GM23338 (cell line): ENCODE results near the gene RGS7. TPM values are rescaled to one million over a fixed set of nuclear protein-coding genes. Genes with fewer than 3 reads are reported as not detected.

Source experiments
- ATAC-seq: fragments of 200-7000 bp; cut with Tn5 transposase; 3 replicates; pipeline ENCODE4 v1.9.1; 2020
- DNase-seq: peaks from one replicate; pipeline ENCODE4 v3.0.0-alpha.2; 2015; ENCODE audit warnings: low spot score
- H2AFZ ChIP-seq: fragments of 200-600 bp; sonication (generic); 2 replicates; pipeline ENCODE4 v1.8.0; 2016; ENCODE audit warnings: antibody characterized with exemption, mild to moderate bottlenecking, moderate library complexity
- H3F3A ChIP-seq: fragments of 200-600 bp; sonication (generic); replicated peaks from 2 replicates; pipeline ENCODE4 v1.8.0; 2017; ENCODE audit warnings: antibody characterized with exemption, mixed run types, low read depth
- H3K27ac ChIP-seq: fragments of 200-600 bp; sonication (generic); 2 replicates; pipeline ENCODE4 v1.6.1; 2016; ENCODE audit warnings: low read depth
- H3K27me3 ChIP-seq: fragments of 200-600 bp; sonication (generic); 2 replicates; pipeline ENCODE4 v1.8.0; 2016; ENCODE audit warnings: mild to moderate bottlenecking, mixed run types, moderate library complexity; ENCODE audit not compliant: insufficient read depth
- H3K36me3 ChIP-seq: fragments of 200-600 bp; sonication (generic); 2 replicates; pipeline ENCODE4 v1.8.0; 2016; ENCODE audit warnings: mild to moderate bottlenecking; ENCODE audit not compliant: insufficient read depth
- H3K4me1 ChIP-seq: fragments of 200-600 bp; sonication (generic); 2 replicates; pipeline ENCODE4 v1.8.0; 2016; ENCODE audit warnings: mild to moderate bottlenecking, moderate library complexity; ENCODE audit not compliant: insufficient read depth
- H3K4me2 ChIP-seq: fragments of 200-600 bp; sonication (generic); 2 replicates; pipeline ENCODE4 v1.7.1; 2017; ENCODE audit warnings: mixed run types
- H3K4me3 ChIP-seq: fragments of 200-600 bp; sonication (generic); 2 replicates; pipeline ENCODE4 v1.6.1; 2016; ENCODE audit warnings: mixed run types
- H3K79me2 ChIP-seq: fragments of 200-600 bp; sonication (generic); replicated peaks from 2 replicates; pipeline ENCODE4 v1.8.0; 2017; ENCODE audit warnings: mild to moderate bottlenecking; ENCODE audit not compliant: insufficient read depth
- H3K9me2 ChIP-seq: fragments of 200-600 bp; sonication (generic); 2 replicates; pipeline ENCODE4 v1.8.0; 2017; ENCODE audit not compliant: insufficient read depth
- H4K20me1 ChIP-seq: fragments of 200-600 bp; sonication (generic); replicated peaks from 2 replicates; pipeline ENCODE4 v1.8.0; 2017; ENCODE audit warnings: mild to moderate bottlenecking; ENCODE audit not compliant: insufficient read depth
- H3K27ac Mint-ChIP-seq: 2 replicates; pipeline ENCODE4 v1.8.0; 2020; ENCODE audit warnings: inconsistent platforms, mild to moderate bottlenecking, moderate library complexity, mixed read lengths
- H3K27me3 Mint-ChIP-seq: 3 replicates; pipeline ENCODE4 v1.8.0; 2022; ENCODE audit warnings: low read depth, mild to moderate bottlenecking, moderate library complexity, mixed read lengths, inconsistent platforms; ENCODE audit not compliant: insufficient read depth, poor library complexity
- H3K36me3 Mint-ChIP-seq: 3 replicates; pipeline ENCODE4 v1.8.0; 2021; ENCODE audit warnings: low read depth, mild to moderate bottlenecking, inconsistent platforms, moderate library complexity, mixed read lengths
- H3K4me1 Mint-ChIP-seq: 3 replicates; pipeline ENCODE4 v1.8.0; 2020; ENCODE audit warnings: mild to moderate bottlenecking, inconsistent platforms, mixed read lengths
- H3K4me3 Mint-ChIP-seq: 3 replicates; pipeline ENCODE4 v1.8.0; 2021; ENCODE audit warnings: moderate library complexity, mild to moderate bottlenecking, inconsistent platforms, mixed read lengths
- H3K9me3 Mint-ChIP-seq: 3 replicates; pipeline ENCODE4 v1.8.0; 2020; ENCODE audit warnings: moderate library complexity, mild to moderate bottlenecking, inconsistent platforms, mixed read lengths
- CREB1 ChIP-seq: fragments of 250-450 bp; sonication (Bioruptor Pico); IDR thresholded peaks from 2 replicates; pipeline ENCODE4 v1.5.0; 2020; ENCODE audit warnings: low read depth, mild to moderate bottlenecking, moderate library complexity
- JUNB ChIP-seq: IDR thresholded peaks from one replicate; pipeline ENCODE4 v1.6.1; 2016; ENCODE audit warnings: antibody characterized with exemption; ENCODE audit not compliant: unreplicated experiment
- POLR2AphosphoS5 ChIP-seq: IDR thresholded peaks from 2 replicates; pipeline ENCODE4 v1.6.1; 2016; ENCODE audit warnings: antibody characterized with exemption, low read depth
- REST ChIP-seq: IDR thresholded peaks from one replicate; pipeline ENCODE4 v1.6.1; 2018; ENCODE audit warnings: antibody characterized with exemption; ENCODE audit not compliant: unreplicated experiment
- ZNF462 ChIP-seq: fragments of 250-450 bp; sonication (Bioruptor Pico); IDR thresholded peaks from 2 replicates; pipeline ENCODE4 v1.5.0; 2020; ENCODE audit warnings: mild to moderate bottlenecking, moderate library complexity
- polyA plus RNA-seq: library from polyadenylated mRNA; unstranded; fragments of >200 nt; fragmentation: Nextera tagmentation; extraction: Ambion mirVana; gene quantifications from 2 replicates; pipeline ENCODE4 v1.2.1, GENCODE V29; 2016
- total RNA-seq: library from RNA; depleted of rRNA; stranded (reverse); fragments of >200 nt; shearing (Covaris generic); gene quantifications from 2 replicates; pipeline ENCODE4 v1.2.3, GENCODE V29; 2014

RGS7 gene
- total and polyA plus RNA-seq, 2 experiments from 2014 or later, result 2.0 to 2.2 TPM

GRCh38 chr1:240800291-240800690 lies 556.7 kb downstream of the RGS7 start (continued):
- TF ChIP-seq REST, result no peak

GRCh38 chr1:240797050-240797449 lies 560.0 kb downstream of the RGS7 start:
- H3K4me2 ChIP-seq, result no peak overlapping the region
- no peak overlapping the region for H2AFZ ChIP-seq
- DNase-seq, result no peak
- Mint-ChIP-seq H3K27me3 (no peaks in the 10 kb centered on the region), H3K36me3 (no peaks in the 10 kb centered on the region), H3K27ac (no peak overlapping the region), H3K9me3 (no peaks in the 10 kb centered on the region), H3K4me1 (no peaks in the 10 kb centered on the region), H3K4me3 (no peak overlapping the region)
- H3K36me3 ChIP-seq, result no peaks in the 10 kb centered on the region
- H3K79me2 ChIP-seq, result no peaks in the 10 kb centered on the region
- no peaks in the 10 kb centered on the region for H3K4me1 ChIP-seq
- H3K4me3 ChIP-seq, result no peak overlapping the region
- H3K27me3 ChIP-seq, result no peaks in the 10 kb centered on the region
- H3K27ac ChIP-seq, result no peak overlapping the region
- H4K20me1 ChIP-seq, result no peaks in the 10 kb centered on the region
- TF ChIP-seq CREB1 (no peak), JUNB (no peak), REST (no peak), ZNF462 (CRISPR knock-in tag) (no peak), POLR2AphosphoS5 (no peak)
- H3K9me2 ChIP-seq, result no peaks in the 10 kb centered on the region; the same call in 1 of the 2 replicates
- no peak for ATAC-seq
- no peaks in the 10 kb centered on the region for H3F3A ChIP-seq
